ENCODE results near the gene EIPR1.
"Not testable (repeated sequence)": the region's sequence is repeated elsewhere in the genome, so short reads cannot be mapped to it uniquely, and the experiment has no call there.

Gene EIPR1

DNA sequence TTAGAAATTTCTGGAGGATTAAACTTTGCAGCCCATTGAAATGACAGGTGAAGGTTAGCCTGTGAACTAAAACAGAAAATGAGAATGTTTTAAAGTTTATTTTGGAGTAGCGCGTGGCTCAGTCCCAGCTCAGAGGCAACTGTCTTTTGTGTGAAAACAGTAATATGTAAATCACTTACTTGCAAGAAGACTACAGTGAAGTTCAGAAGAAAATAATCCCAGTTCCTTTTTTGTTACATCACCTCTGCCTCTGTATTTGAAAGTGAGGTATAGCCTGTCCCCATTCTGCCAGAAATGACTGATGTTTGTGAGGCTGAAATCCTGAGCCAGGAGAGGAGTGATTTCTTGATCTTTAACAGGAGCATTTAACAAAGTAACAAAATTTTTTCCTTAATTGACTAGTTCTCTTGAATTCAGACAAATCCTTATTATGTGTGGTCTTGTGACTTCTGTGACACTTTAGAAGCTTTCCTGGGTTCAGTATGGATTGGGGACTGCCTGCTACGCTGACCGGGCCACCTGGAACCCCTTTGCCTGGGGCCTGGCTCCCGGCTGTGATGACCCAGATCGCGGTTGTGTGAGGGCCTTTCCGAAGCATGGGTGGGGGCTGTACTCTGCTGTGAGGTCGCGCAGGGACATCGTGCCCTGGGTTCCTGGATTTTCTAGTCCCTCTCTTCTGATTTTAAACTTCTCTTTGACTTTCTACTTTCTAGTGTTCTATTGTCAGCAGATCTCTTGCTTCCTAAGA is 26.1 kb upstream of the EIPR1 start:
- DNase-seq (ENCODE audit: low spot score) = no peak

DNA sequence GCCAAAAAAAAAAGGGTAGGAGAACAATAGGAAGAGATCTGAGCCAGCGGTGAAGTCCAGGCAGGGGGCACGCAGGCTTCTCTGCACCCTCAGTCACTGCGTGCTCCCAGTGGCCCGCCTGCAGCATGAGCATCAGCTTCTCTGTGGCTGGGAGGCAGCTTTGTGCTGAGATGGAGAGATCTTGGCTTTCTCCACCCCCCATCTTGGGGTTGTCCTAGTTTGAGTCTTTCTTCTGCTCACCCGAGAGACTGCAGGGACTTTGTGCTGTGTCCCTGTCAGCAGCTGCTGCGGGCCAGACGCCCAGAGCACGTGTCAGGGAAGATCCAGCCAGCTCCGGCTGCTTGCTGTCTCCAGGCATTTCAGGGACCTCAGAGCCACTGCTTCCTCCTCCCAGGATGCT is 22.2 kb upstream of the EIPR1 start:
- DNase-seq (ENCODE audit: low spot score) = no peak

DNA sequence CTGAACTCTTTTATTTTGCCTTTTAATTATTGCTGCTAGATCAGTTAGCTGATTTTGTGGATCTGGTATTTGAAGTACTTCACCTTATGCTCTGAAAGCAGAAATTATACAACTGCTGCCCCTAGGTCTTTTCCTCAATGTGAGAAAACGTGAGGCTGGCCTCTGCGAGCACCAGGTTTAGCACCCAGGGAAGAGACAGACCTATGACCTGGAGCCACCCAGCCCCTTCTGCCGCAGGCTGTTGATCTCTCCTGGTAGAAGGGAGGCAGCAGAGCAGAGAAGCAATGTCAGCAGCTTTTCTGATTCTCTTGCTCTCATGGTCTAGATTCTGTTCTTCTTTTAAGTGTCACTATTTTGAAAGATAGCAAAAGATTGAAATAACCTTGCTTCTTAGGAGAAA is 21.8 kb upstream of the EIPR1 start:
- no peak for DNase-seq (ENCODE audit: low spot score)

DNA sequence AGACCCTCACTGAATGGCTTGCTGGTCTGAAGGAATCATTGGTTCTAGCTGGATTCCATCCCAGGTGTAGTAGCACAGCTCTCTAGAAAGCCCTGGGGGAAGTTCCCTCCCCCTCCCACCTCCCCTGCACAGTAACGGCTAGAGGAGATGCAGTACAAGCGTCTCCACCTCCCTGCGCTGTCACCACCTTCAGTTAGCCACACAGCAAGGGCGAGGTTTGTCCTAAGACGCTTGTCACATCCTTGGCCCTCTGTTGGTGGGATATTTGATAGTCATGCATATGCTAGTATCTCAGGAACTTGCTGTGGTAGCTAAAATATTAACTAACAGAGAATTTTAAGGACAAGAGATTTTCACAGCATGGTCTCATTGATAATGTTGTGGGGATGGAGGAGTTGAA is 21.2 kb upstream of the EIPR1 start:
- DNase-seq (ENCODE audit: low spot score) = no peak

DNA sequence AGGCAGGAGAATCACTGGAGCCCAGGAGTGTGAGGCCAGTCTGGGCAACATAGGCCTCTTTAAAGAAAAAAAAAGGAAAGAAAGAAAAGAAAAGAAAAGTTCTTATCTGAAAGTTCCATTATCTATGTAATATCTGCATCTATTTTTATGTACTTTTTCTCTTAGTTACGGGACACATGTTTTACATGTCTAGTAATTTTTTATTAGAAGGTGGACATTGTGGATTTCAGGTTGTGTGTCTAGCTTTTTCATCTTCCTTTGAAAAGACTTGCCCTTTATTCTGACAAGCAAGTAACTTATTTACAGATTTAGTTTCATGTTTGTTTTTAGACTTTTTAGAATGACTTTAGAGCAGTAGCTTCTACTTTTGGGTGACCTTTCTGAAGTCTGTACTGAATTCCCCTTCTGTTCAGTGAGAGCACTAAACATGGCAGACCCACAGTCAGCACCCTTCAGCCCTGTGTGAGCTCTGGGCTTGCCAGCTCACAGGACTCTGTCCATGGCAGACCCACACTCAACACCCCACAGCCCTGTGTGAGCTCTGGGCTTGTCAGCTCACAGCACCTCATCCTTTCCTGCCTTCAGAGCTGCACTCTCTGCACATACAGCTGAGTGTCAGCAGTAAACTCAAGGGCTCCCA is 19.4 kb upstream of the EIPR1 start:
- no peak for DNase-seq (ENCODE audit: low spot score)

DNA sequence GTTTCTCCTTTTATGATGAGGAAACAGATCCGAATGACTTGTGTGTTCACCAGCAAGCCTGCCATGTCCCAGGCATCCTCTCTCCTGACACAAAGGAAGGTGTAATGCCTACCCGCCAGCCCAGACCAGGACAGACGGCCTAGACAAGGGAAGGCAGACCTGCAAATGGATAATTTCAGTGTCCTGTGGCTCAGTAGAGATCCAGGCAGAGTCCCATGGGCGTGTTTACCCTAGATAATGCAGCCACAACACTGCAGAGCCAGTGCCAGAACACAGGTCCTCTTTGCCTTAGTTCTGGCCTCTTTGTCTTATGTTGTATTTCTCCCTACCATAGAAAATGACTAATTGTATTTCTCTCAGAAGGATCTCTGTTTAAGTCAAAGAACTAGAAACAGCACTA is 14.6 kb upstream of the EIPR1 start:
- DNase-seq (ENCODE audit: low spot score) = no peak

DNA sequence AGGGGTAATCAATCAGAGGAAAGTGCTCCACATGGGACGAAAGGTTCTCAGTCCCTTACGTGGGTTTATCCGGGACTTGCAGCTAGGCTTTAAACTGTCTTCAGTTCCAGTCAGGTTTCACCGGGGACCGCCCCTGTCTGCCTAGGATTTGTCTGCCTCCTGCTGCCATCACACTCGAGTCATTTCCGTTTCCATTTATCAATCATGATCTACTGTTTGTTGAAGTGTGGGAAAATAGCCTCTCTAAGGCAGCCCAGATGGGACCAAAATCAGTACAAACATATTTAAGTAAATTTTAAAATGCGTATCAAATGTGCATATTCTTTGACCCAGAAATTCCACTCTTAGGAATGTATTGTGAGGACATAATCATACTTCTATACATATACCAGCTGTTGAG is 12.4 kb upstream of the EIPR1 start:
- no peak for DNase-seq (ENCODE audit: low spot score)

DNA sequence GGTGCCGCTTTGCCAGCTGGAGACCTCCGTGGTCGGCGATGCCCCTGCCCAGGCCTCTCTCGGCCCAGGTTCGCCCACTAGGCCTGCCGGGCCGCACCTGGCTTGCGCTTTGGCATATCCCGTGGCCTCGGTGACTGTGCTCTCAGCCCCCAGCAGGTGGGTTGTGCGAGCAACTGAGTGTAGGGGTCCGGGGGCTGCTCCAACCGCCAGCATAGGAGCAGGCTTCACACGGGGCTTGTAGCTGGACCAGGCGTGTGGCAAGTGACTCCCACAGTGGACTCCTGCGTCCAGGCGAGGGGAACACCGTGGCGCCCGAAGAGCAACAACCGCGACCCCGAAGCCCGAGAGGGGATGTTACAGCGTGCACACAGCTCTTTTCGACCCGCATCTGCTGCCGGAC is 11.6 kb upstream of the EIPR1 start:
- no peak for DNase-seq (ENCODE audit: low spot score)

DNA sequence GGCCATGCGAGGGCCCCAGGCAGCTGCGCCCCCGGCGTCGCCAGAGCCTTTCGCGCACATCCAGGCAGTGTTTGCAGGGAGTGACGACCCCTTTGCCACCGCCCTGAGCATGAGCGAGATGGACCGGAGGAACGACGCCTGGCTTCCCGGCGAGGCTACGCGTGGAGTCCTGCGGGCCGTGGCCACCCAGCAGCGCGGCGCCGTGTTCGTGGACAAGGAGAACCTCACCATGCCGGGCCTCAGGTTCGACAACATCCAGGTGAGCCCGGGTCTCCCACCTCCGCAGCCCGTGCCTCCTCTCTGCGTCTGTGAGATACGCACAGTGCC is 10.8 kb upstream of the EIPR1 start:
- no peak for DNase-seq (ENCODE audit: low spot score)

DNA sequence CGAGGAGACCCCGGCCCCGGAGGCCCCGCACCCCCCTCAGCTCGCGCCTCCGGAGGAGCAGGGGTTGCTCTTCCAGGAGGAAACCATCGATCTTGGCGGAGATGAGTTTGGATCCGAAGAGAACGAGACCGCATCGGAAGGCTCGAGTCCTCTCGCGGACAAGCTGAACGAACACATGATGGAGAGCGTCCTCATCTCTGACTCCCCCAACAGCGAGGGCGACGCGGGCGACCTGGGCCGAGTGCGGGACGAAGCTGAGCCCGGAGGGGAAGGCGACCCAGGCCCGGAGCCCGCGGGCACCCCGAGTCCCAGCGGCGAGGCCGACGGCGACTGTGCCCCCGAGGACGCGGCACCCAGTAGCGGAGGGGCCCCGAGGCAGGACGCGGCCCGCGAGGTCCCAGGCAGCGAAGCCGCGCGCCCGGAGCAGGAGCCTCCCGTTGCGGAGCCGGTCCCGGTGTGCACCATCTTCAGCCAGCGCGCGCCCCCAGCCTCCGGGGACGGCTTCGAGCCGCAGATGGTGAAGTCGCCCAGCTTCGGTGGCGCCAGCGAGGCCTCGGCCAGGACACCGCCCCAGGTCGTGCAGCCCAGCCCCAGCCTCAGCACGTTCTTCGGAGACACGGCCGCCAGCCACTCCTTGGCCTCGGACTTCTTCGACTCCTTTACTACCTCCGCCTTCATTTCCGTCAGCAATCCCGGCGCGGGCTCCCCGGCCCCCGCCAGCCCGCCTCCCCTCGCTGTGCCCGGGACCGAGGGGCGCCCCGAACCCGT is 10.2 kb upstream of the EIPR1 start:
- no peak for DNase-seq (ENCODE audit: low spot score)

DNA sequence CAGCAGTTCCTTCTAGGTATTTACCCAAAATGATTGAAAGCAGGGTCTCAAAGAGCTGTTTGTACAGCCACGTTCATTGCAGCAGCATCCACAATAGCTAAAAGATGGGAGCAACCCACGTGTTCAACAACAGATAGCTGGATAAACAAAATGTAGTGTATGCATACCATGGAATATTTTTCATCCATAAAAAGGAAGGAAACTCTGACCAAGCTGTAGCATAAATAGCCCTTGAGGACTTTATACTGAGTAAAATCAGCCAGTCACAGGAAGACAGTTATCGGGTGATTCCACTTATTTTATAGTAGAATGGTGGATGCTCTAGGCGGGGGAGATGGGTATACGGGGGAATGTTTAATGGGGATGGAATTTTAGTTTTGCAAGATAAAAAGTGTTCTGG is 9.4 kb upstream of the EIPR1 start:
- no peak for DNase-seq (ENCODE audit: low spot score)

DNA sequence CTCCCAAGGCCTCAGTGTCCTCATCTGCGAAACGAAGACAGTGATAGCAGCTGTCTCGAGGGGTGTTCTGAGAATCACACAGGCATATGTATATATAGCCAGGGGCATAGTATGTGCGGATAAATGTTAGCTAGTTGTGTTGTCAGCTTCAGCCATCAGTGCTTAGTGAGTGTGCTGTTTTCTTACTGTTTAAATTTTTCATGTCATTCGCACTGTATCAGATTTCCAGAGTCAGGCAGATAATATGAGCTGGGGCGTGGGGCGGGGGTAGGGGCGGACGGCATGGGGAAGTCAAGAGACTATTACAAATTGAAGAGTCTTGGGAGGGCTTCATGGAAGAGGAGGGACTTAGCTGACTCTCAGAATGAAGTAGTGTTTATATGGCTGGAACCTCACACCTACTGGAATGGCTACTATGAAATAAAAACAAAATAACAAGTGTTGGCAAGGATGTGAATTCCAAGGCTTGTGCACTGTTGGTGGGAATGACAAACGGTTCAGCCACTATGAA is 8.9 kb upstream of the EIPR1 start:
- no peak for DNase-seq (ENCODE audit: low spot score)

DNA sequence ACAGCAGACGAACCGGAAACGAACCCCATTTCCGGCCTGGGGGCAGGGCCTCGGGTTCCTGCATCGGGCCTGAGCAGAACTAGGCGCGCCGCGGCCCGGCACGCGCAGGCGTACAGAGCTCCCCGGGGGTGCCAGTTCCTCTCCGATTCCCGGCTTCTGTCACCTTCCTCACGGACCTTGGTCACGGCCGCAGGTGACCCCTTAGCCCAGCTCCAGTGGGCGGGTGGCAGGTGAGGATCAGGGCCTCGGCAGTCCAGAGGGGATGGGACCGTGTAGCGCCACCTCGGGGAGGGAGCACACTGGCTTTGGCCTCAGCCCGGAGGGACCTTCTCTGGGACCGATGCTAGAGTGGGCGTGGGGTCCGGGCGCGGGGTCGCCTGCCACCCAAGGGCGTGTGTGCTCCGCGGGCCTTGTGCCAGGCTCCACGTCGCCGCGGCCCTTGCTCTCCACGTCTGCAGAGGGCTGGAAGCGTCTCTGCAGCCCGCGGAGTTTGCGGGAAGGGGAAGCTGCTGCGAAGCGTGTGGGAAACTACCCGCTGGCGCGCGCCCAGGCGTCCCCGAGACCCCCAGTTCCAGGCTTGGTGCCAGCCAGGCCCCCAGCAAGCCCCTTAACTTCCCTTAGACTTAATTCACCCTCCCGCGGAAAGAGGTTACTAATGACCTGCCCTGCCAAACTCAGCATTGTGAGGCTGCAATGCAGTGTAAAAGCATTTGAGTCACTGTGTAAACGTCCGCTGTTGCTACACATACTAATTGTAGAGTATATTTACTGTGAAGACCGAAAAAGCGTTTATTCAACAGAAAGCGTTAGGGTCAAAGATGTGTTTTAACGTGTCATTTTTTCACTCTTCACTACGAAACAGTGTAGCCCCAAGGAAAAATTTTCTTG is 2.3 kb upstream of the EIPR1 start, which contains the start of gene TRAPPC12:
Gene TRAPPC12, plus strand, starts transcription at position 48 of the 888 bp plus-strand sequence. CDS start 7,930 bp downstream, outside the sequence.
- peak; percentile 93 for DNase-seq (ENCODE audit: low spot score)

DNA sequence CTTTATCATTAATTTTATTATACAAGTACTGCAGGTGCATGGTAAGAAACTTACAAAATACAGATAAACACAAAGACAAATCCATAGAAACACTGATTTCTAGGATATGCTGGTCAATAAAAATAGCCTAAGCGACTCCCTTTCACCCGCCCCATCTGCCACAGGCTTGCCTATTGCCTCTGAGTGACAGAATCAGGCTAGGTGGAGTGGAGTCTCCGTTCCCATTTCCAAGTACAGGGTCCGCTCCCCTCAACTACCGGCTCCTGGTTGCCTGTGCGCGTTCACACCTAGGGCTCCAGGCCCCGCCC is 1.7 kb upstream of the EIPR1 start:
- DNase-seq (ENCODE audit: low spot score) = no peak

DNA sequence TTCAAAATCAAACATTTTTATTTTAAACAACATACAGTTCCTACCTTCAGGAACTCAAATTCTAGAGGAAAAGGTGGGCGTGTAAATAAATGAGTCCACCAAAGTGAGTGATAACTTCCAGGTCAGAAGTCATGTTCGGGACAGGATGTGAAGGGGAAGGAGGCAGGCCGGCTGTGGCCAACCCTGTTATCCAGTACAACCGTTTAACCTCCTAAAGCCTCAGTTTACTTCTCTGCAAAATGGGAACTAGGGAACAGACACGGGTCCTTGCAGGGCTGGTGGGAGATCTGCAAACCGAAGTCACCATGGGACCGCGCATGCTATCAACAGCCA is 373 bp downstream of the EIPR1 start:
- DNase-seq (ENCODE audit: low spot score) = peak; percentile 11

DNA sequence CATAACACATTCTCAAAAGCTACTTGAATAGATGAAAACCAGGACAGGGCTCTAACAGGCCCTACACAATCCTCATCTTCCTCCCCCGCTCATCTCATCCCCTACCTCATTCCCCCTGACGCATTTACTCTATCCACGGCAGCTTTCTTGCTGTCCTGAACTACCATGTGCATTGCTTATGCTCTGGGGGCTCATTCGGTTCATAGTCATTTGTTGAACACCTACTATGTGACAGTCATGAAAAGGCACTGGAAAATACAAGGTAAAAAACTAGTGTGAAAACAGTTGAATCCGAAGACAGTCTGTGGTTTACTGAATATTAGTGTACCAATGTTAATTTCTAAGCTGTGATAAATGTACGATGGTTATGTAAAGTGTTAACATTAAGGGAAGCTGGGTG is 797 bp downstream of the EIPR1 start:
- DNase-seq (ENCODE audit: low spot score) = no peak

DNA sequence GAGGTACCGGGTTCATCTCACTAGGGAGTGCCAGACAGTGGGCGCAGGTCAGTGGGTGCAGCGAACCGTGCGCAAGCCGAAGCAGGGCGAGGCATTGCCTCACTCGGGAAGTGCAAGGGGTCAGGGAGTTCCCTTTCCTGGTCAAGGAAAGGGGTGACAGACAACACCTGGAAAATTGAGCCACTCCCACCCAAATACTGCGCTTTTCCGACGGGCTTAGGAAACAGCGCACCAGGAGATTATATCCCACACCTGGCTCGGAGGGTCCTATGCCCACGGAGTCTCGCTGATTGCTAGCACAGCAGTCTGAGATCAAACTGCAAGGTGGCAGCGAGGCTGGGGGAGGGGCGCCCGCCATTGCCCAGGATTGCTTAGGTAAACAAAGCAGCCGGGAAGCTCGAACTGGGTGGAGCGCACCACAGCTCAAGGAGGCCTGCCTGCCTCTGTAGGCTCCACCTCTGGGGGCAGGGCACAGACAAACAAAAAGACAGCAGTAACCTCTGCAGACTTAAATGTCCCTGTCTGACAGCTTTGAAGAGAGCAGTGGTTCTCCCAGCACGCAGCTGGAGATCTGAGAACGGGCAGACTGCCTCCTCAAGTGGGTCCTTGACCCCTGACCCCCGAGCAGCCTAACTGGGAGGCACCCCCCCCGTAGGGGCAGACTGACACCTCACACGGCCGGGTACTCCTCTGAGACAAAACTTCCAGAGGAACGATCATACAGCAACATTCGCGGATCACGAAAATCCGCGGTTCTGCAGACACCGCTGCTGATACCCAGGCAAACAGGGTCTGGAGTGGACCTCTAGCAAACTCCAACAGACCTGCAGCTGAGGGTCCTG is 8.1 kb downstream of the EIPR1 start:
- DNase-seq (ENCODE audit: low spot score) = not testable (repeated sequence)

DNA sequence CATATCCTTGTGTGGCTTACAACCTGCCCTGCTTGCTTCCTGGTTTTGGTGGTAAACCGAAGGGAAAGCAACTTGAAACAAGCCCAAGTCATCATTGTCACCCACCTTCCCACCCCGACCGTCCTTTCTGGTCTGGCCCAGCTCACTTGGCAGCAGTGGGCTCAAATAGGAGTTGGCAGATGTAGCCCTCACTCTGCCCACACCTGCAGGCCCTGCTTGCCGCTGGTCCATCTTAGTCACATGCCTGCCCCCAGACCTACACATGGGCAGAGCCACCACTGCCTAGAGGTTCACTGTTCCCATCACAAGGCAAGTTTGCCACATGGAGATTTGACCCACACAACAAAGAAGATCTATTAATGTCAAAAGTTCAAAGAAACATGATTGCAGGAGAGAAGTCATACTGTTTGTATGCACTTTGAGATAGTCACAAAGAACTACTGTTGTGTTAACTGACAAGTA is 9.3 kb downstream of the EIPR1 start:
- DNase-seq (ENCODE audit: low spot score) = no peak

DNA sequence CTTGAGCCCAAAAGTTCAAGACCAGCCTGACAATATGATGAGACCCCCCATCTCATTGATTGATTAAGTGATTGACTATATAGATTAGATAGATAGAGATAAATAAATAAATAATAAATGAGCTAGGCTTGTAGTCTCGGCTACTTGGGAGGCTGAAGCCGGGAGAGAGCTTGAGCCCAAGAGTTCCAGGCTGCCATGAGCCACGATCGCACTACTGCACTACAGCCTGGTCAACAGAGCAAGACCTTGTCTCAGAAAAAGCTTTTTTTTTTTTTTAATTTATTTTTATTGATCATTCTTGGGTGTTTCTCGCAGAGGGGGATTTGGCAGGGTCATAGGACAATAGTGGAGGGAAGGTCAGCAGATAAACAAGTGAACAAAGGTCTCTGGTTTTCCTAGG is 12.4 kb downstream of the EIPR1 start:
- no peak for DNase-seq (ENCODE audit: low spot score)

DNA sequence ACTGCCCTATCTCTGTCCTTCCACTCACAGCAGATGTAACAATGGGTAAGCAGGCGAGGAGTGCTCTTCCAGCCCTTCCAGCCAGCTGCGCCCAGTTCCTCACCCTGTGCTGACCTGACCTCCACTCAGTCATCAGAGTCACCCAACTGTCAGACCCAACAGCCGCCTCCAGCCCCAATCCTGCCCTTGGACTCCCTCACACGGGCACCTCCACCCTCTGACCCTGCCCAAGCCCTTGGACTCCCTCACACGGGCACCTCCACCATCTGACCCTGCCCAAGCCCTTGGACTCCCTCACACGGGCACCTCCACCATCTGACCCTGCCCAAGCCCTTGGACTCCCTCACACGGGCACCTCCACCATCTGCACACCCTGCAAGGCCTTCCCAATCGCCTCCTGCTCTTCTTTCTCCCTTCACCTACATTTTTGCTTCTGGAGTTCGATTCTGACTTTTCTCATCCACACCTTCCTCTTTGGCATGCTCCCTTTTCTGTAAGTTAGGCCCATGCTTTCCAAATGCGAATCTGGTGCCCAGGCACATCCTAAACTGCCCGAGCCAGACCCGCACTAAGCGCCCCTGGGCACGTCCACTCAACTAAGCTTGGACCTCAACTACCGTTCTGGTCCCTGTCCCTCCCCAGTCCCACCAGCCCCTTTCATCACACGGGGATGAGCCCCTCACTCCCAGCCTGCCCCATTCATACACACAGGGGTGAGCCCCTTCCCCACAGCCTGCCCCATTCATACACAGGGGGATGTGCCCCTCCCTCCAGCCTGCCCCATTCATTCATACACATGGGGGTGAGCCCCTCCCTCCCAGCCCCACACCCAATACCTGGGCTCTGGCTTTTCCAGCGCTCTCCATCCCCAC is 15.9 kb downstream of the EIPR1 start:
- no peak for DNase-seq (ENCODE audit: low spot score)

Data from CD4-positive, alpha-beta T cell treated with Interleukin-6 at 100 ng/mL for 8 hours (primary cell).